HepG2 (cell line): ENCODE data around the gene LGI4. TPM values are rescaled to one million over a fixed set of nuclear protein-coding genes. Genes with fewer than 3 reads are reported as not detected.
"Not testable (repeated sequence)": the region's sequence is repeated elsewhere in the genome, so short reads cannot be mapped to it uniquely, and the experiment has no call there.

Experiments
- ARNTL ChIP-seq: sonication (generic); formaldehyde crosslinking; IDR thresholded peaks from 2 replicates; pipeline ENCODE4 v1.4.0; 2020; ENCODE audit warnings: mild to moderate bottlenecking, missing genetic modification reagents
- LCORL ChIP-seq, 2 experiments: fragments of 450-650 bp in 1 of 2; sonication (generic) in 1 of 2; formaldehyde crosslinking in 1 of 2; IDR thresholded peaks; 2 replicates each; pipeline versions ENCODE4 v1.5.0 to v1.6.1; 2017 to 2020; ENCODE audit warnings: antibody characterized with exemption in 1 of 2, missing genetic modification reagents in 1 of 2
- MEIS1 ChIP-seq: sonication (generic); formaldehyde crosslinking; IDR thresholded peaks from 2 replicates; pipeline ENCODE4 v1.9.0; 2021; ENCODE audit warnings: mild to moderate bottlenecking, missing genetic modification reagents, moderate library complexity, borderline replicate concordance
- MEIS2 ChIP-seq: sonication (generic); formaldehyde crosslinking; IDR thresholded peaks from 2 replicates; pipeline ENCODE4 v1.9.0; 2021; ENCODE audit warnings: mild to moderate bottlenecking, missing genetic modification reagents
- NFKBIZ ChIP-seq: IDR thresholded peaks from 2 replicates; pipeline ENCODE4 v1.6.1; 2018; ENCODE audit warnings: missing genetic modification reagents, missing compliant biosample characterization
- PITX1 ChIP-seq: sonication (generic); formaldehyde crosslinking; IDR thresholded peaks from 2 replicates; pipeline ENCODE4 v1.5.1; 2020; ENCODE audit warnings: mild to moderate bottlenecking, missing genetic modification reagents
- POLR2AphosphoS5 ChIP-seq: IDR thresholded peaks from 2 replicates; pipeline ENCODE4 v1.6.1; 2012; ENCODE audit warnings: low read depth, low read length
- RFXAP ChIP-seq: sonication (generic); formaldehyde crosslinking; IDR thresholded peaks from 2 replicates; pipeline ENCODE4 v1.4.0; 2020; ENCODE audit warnings: missing genetic modification reagents, borderline replicate concordance
- SAFB2 ChIP-seq: sonication (generic); formaldehyde crosslinking; IDR thresholded peaks from 2 replicates; pipeline ENCODE4 v1.5.1; 2020; ENCODE audit warnings: missing genetic modification reagents, low read depth, mild to moderate bottlenecking, borderline replicate concordance
- SOX5 ChIP-seq: IDR thresholded peaks from 2 replicates; pipeline ENCODE4 v1.6.1; 2016; ENCODE audit warnings: borderline replicate concordance
- TCF7 ChIP-seq: sonication (generic); IDR thresholded peaks from 2 replicates; pipeline ENCODE4 v1.6.1; 2016; ENCODE audit warnings: antibody characterized with exemption, low read depth
- ZNF136 ChIP-seq: sonication (generic); formaldehyde crosslinking; IDR thresholded peaks from 2 replicates; pipeline ENCODE4 v1.8.1; 2022; ENCODE audit warnings: low read depth, mild to moderate bottlenecking, moderate library complexity, missing genetic modification reagents
- ZNF552 ChIP-seq: sonication (generic); formaldehyde crosslinking; IDR thresholded peaks from 2 replicates; pipeline ENCODE4 v1.9.0; 2022; ENCODE audit warnings: missing genetic modification reagents, mild to moderate bottlenecking, borderline replicate concordance
- ZNF614 ChIP-seq: IDR thresholded peaks from 2 replicates; pipeline ENCODE4 v1.6.1; 2018; ENCODE audit warnings: missing biosample characterization, missing genetic modification reagents, inconsistent platforms, borderline replicate concordance
- polyA plus RNA-seq, 8 experiments: library from polyadenylated mRNA; depleted of rRNA in 3 of 8; stranded (reverse) in 7 of 8; unstranded in 1 of 8; fragments of >200 nt; fragmentation: Illumina TruSeq in 4 of 8; extraction: Trizol in 4 of 8; gene quantifications; 2 replicates each; pipeline versions ENCODE4 v1.2.1 to v1.2.3, GENCODE V29; 2011 to 2016; ENCODE audit warnings: low read depth in 4 of 8, missing spikeins in 1 of 8, mixed read lengths in 1 of 8; ENCODE audit not compliant: insufficient read depth in 1 of 8
- total RNA-seq, 5 experiments: library from RNA; depleted of rRNA; stranded (reverse); fragments of >200 nt; fragmentation: Illumina TruSeq; extraction: Trizol; gene quantifications; 2 replicates each; pipeline ENCODE4 v1.2.3, GENCODE V29; 2016; ENCODE audit warnings: low read depth in 1 of 5
- TF ChIP-seq, protein P1 (sequence below), 2 experiments: sonication (generic) in 1 of 2; formaldehyde crosslinking in 1 of 2; IDR thresholded peaks; 2 replicates each; pipeline versions ENCODE4 v1.4.0 to v1.6.1; 2016 to 2020; ENCODE audit warnings: borderline replicate concordance in 1 of 2, low read depth in 1 of 2, mild to moderate bottlenecking in 1 of 2, missing genetic modification reagents in 1 of 2
- TF ChIP-seq, protein P2 (sequence below): sonication (generic); formaldehyde crosslinking; IDR thresholded peaks from 2 replicates; pipeline ENCODE4 v1.4.0; 2020; ENCODE audit warnings: missing genetic modification reagents
- TF ChIP-seq, protein P3 (sequence below): sonication (generic); formaldehyde crosslinking; IDR thresholded peaks from 2 replicates; pipeline ENCODE4 v1.5.0; 2020; ENCODE audit warnings: missing genetic modification reagents
- TF ChIP-seq, protein P4 (sequence below): IDR thresholded peaks from 2 replicates; pipeline ENCODE4 v1.6.1; 2018; ENCODE audit warnings: missing genetic modification reagents, mild to moderate bottlenecking, missing compliant biosample characterization

Gene LGI4
- total and polyA plus RNA-seq, 2 of the 13 experiments (the other 11 are each of a cell fraction or from before 2014, with no cell fraction given): 2.8 TPM; not detected in 1

DNA sequence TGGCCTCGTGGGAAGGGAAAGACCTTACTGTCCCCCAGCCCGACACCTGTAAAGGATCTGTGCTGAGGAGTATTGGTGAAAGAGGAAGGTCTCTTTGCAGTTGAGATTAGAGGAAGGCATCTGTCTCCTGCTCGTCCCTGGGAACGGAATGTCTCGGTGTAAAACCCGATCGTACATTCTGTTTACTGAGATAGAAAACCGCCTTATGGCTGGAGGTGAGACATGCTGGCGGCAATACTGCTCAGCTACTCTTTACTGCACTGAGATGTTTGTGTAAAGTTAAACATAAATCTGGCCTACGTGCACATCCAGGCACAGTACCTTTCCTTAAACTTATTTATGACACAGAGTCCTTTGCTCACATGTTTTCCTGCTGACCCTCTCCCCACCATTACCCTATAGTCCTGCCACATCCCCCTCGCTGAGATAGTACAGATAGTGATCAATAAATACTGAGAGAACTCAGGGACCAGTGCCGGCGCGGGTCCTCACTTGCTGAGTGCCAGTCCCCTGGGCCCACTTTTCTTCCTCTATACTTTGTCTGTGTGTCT, 5.1 kb downstream of the LGI4 start (continued):
- TF ChIP-seq TCF7 (peak; percentile 3; the same call in 1 of the 2 replicates), NFKBIZ (CRISPR knock-in tag) (0 out of 2 replicates have a peak, but pooled peaks have one; percentile 32), SAFB2 (CRISPR knock-in tag) (peak; percentile 56; the same call in 1 of the 2 replicates), MEIS2 (CRISPR knock-in tag) (0 out of 2 replicates have a peak, but pooled peaks have one; percentile 19), POLR2AphosphoS5 (peak; percentile 46), ZNF136 (CRISPR knock-in tag) (0 out of 2 replicates have a peak, but pooled peaks have one; percentile 70), SOX5 (peak; percentile 29; the same call in 1 of the 2 replicates), ZNF552 (CRISPR knock-in tag) (0 out of 2 replicates have a peak, but pooled peaks have one; percentile 47), ZNF614 (CRISPR knock-in tag) (peak; percentile 53; the same call in 1 of the 2 replicates), ARNTL (CRISPR knock-in tag) (peak; percentile 88), MEIS1 (peak; percentile 55; the same call in 1 of the 2 replicates), LCORL (CRISPR knock-in tag; IDR thresholded peaks at IDR 0.05) (peak; percentile 87), PITX1 (peak; percentile 68; the same call in 1 of the 2 replicates), RFXAP (CRISPR knock-in tag) (peak; percentile 48; the same call in 1 of the 2 replicates)
- TF ChIP-seq, protein P1, sequence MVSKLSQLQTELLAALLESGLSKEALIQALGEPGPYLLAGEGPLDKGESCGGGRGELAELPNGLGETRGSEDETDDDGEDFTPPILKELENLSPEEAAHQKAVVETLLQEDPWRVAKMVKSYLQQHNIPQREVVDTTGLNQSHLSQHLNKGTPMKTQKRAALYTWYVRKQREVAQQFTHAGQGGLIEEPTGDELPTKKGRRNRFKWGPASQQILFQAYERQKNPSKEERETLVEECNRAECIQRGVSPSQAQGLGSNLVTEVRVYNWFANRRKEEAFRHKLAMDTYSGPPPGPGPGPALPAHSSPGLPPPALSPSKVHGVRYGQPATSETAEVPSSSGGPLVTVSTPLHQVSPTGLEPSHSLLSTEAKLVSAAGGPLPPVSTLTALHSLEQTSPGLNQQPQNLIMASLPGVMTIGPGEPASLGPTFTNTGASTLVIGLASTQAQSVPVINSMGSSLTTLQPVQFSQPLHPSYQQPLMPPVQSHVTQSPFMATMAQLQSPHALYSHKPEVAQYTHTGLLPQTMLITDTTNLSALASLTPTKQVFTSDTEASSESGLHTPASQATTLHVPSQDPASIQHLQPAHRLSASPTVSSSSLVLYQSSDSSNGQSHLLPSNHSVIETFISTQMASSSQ (IDR thresholded peaks at IDR 0.05; ENCODE audit: low read depth): peak; percentile 79
- TF ChIP-seq, protein P1 (CRISPR knock-in tag; IDR thresholded peaks at IDR 0.05; ENCODE audit: borderline replicate concordance): peak; percentile 75; the same call in 1 of the 2 replicates
- TF ChIP-seq, protein P2, sequence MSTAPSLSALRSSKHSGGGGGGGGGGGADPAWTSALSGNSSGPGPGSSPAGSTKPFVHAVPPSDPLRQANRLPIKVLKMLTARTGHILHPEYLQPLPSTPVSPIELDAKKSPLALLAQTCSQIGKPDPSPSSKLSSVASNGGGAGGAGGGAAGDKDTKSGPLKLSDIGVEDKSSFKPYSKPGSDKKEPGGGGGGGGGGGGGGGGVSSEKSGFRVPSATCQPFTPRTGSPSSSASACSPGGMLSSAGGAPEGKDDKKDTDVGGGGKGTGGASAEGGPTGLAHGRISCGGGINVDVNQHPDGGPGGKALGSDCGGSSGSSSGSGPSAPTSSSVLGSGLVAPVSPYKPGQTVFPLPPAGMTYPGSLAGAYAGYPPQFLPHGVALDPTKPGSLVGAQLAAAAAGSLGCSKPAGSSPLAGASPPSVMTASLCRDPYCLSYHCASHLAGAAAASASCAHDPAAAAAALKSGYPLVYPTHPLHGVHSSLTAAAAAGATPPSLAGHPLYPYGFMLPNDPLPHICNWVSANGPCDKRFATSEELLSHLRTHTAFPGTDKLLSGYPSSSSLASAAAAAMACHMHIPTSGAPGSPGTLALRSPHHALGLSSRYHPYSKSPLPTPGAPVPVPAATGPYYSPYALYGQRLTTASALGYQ: peak; percentile 41; the same call in 1 of the 2 replicates
- TF ChIP-seq, protein P3, sequence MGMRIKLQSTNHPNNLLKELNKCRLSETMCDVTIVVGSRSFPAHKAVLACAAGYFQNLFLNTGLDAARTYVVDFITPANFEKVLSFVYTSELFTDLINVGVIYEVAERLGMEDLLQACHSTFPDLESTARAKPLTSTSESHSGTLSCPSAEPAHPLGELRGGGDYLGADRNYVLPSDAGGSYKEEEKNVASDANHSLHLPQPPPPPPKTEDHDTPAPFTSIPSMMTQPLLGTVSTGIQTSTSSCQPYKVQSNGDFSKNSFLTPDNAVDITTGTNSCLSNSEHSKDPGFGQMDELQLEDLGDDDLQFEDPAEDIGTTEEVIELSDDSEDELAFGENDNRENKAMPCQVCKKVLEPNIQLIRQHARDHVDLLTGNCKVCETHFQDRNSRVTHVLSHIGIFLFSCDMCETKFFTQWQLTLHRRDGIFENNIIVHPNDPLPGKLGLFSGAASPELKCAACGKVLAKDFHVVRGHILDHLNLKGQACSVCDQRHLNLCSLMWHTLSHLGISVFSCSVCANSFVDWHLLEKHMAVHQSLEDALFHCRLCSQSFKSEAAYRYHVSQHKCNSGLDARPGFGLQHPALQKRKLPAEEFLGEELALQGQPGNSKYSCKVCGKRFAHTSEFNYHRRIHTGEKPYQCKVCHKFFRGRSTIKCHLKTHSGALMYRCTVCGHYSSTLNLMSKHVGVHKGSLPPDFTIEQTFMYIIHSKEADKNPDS (CRISPR knock-in tag): peak; percentile 87; the same call in 1 of the 2 replicates
- TF ChIP-seq, protein P4, sequence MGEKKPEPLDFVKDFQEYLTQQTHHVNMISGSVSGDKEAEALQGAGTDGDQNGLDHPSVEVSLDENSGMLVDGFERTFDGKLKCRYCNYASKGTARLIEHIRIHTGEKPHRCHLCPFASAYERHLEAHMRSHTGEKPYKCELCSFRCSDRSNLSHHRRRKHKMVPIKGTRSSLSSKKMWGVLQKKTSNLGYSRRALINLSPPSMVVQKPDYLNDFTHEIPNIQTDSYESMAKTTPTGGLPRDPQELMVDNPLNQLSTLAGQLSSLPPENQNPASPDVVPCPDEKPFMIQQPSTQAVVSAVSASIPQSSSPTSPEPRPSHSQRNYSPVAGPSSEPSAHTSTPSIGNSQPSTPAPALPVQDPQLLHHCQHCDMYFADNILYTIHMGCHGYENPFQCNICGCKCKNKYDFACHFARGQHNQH (CRISPR knock-in tag): peak; percentile 49; the same call in 1 of the 2 replicates
- TF ChIP-seq LCORL (IDR thresholded peaks at IDR 0.05): not testable (repeated sequence)
